HG03469 (cell line): ENCODE measurements around the gene PIPOX.

Experiments
- ATAC-seq: cut with Tn5 transposase; IDR thresholded peaks from one replicate; pipeline ENCODE4 v1.9.1; 2021; ENCODE audit warnings: mild to moderate bottlenecking, moderate library complexity, moderate number of reproducible peaks; ENCODE audit not compliant: unreplicated experiment

The PIPOX gene

DNA sequence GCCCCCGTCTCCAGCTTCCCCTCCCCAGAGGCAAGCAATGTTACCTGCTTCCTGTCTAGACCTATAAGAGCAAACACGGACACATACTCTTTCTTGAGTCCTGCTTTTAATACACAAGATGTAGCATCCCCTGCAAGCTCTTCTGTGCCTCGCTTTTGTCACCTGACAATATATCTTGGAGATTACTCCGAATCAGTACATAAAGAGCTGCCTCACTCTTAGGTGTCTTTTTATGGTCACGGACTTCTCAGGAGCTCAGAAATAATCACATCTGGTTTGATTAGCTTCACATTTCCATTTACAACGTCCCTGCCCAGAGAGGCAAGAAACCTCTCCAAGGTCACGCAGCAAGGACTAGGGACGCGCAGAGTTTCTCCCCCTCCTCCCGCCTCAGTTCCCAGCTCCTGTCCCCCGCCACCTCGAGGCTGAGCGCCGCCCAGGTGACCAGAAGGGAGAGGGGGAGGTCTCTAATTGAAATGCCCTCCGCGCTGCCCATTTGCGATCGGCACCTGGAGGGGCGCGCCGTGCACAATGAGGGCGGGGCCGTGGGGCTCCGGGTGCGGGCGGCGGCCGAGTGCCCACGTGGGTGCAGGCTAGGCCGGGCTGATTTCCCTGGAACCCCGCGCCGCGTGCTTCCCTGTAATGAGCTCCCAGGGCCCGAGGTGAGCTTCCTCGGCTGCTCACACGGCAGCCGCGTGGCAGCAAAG is 23.3 kb upstream of the PIPOX start:
- no peak for ATAC-seq

DNA sequence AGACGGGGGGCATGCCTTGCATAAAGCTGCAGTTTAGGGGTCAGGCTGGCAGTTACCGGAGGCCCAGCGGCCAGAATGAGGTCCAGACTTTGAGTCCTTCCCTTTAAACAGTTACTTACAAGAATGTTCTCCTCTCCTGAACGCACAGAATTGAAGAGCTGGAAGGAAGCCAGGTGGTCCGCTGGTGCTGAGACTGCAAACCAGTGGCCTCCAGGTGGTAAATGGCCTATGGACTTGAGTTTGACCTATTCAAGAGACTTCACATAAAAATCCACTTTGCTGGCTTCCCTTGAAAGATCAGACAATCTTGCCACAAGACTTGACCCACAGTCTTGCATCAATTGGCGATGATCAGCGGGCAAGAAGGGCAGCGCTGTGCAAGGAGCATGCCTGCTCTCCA is 22.4 kb upstream of the PIPOX start:
- no peak for ATAC-seq

DNA sequence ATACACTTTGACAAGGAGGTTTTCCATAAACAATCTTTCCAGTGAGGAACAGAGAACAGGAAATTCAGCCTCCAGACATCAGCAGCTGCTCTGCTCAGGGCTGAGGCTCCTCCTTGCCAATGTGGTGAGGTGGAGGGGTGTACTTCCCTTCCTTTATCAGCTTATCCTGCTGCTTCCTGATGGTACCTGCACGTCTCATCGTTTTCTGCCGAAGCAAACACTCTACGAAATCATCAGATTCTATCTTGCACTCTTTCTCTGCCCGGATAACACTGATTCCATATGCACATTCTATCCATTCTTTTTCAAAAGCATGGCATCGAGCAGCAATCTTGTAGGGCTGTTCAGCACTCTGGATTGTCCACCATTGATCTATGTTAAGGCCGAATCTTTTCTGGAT is 21.7 kb upstream of the PIPOX start:
- ATAC-seq: no peak

DNA sequence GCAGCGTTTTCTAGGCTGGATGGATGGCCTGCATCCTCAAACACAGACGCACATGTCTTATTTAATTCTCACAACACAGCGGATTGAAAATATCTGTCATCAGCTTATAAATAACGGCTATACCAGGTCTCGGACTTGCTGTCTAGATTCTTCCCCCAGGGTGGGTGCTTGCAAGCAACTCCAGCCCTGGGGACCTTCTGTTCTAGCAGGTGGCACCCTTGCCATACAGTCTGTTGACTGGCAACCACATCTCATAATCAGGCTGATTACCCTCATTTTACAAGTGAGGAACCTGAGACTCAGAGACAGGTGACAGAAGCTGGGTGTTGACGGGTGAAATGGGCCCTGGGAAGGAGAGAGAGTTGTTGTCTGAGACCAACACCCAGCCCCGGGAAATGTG is 20.9 kb upstream of the PIPOX start:
- no peak for ATAC-seq

DNA sequence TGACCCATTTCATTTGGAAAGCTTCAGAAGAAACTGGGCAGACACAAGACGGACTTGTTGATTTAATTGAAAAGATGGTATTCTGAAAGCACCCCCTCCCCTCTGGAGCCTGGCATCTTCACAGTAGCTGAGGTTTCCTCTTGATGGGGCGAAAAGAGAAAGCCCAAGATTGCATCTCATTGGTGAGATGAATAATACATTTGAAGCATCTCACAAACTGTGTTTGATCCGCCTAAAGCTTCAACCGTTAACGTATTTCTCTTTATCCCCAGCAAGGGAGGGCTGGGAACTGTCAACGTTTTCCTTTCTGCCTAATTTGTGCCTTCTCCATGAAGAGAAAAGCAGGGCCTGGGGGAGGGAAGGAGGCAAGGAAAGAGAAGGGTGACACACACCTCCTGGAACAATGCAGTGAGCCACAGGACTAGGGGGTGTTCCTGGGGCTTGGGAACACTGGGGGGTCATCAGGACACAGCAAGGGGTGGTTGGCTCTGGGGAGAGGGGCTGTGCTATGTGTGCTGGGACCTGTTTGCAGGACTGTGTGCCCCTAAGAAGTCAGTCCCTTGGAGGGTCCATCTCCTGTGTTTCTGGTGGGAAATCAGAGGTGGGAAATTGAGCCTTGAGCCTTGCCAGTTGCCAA is 18.5 kb upstream of the PIPOX start:
- ATAC-seq: no peak

DNA sequence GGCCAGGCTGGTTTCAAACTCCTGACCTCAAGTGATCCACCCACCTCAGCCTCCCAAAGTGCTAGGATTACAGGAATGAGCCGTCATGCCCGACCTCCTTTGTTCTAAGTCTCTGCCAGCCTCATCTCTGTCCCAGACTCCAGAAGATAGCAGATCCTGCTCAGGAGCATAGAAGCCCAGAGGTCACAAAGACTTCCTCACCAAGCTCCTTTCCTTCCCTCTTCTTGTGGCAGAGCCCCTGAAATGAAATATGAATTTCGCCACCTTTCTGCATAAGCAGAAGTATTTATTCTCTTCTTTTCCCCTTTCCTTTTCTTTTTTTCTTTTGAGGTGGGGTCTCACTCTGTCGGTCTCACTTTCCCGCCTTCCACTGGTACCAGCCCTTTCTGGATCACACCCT is 11.5 kb upstream of the PIPOX start:
- ATAC-seq: no peak

DNA sequence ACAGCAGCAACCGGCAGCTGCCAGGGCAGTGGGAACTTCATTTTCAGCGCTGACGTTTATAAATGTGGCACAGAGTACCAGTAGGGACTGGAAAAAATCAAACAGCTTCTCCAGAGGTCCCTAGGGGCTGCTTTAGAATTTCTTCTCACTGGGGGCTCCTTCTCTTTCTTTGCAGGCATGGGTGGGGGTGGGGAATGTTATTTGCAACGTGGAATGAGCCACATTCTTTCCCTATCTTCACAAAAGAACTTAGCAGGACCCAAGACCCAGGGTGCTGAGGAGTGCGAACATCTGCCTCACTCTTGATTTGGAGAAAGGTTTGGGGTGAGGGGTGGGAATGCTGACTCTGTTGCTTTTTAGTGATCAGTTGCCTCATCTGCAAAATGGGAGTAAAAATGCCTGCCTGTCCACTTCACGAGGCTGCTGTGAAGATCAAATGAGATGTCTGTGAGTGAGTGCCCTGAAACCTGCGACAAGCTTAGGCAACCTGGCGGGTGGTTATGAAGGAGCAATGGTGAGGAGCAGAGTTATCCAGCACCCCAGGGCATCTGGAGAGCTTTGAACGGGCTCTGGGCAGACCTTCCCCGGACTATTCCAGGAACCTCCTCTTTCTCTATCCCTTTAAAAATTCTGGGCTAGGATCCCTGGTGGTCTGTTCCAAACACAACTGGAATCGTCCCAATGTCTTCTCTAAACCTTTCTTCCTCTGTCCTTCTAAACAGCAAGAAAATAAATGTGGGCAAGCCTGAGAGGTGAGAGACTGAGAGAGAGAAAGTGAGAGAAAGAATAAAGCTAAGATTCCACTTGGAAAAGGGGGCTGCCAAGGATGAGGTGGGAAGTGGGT is 10.7 kb upstream of the PIPOX start:
- no peak for ATAC-seq

GRCh38 chr17:29032857-29033197 is 10.1 kb upstream of the PIPOX start:
- no peak for ATAC-seq

DNA sequence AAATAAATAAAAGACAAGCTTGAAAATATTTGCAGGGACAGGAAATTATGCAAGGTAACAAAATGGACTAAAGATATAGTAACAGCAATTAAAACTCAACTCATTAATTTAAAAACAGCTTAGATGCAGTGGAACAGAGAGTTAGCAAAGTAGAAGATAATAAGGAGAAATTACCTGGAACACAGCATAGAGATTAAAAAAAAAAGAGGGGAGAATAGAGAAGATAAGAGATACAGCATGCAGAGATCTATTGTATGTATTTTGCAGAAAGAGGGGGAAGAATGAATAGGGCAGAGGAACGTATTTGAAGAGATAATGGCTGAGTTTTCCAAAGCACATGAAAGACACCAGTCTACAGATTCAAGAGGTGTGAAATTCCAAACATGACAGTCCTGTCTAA is 8.4 kb upstream of the PIPOX start:
- no peak for ATAC-seq

DNA sequence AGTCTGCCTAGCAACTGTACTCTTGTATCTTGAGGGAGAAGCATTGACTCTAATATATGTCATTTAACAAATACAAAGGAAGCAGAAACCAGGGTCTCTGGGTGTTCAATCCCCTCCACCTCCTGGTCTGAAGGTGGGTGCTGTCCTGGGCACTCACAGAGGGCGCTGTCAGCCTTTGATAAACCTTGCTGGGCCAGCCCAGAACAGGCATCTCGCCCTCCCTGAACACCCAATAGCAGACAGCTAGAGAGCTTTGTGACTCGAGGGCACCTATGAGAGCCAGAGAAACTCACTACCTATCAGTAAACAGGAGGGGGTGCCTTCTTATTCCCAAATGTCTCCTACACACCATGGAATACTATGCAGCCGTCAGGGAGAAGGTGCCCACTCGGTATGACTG is 6.4 kb upstream of the PIPOX start:
- no peak for ATAC-seq

- no peak for ATAC-seq
Observed at GRCh38 chr17:29037739-29038084, 5.2 kb upstream of the PIPOX start.

- no peak for ATAC-seq
Observed at GRCh38 chr17:29038085-29038795, 4.7 kb upstream of the PIPOX start.

DNA sequence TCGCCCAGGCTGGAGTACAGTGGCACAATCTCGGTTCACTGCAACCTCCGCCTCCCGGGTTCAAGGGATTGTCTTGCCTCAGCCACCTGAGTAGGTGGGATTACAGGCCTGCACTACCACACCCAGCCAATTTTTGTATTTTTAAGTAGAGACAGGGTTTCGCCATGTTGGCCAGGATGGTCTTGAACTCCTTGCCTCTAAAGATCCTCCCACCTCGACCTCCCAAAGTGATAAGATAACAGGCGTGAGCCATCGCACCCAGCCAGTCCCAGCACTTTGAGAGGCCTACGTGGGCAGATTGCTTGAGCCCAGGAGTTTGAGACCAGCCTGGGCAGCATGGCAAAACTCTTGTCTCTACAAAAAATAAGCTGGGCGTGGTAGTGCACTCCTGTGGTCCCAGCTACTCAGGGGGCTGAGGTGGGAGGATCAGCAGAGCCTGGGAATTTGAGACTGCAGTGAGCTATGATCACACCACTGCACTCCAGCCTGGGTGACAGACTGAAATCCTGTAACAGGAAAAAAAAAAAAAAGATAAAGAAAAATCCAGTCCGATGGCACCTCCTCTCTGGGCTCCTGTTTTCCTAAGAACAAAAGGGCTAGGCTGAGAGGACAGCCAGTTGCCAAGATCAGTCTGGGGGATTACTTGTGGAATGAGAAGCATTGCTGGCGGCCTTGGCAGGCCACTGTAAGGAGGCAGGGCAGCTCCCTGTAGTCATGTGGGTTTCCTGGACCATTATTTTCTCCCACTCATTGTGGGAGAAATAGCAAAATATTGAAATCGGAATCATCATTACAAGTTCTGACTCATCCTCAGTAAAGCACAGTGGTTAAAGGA is 3.0 kb upstream of the PIPOX start:
- no peak for ATAC-seq

GRCh38 chr17:29041091-29041490 is 1.9 kb upstream of the PIPOX start:
- no peak for ATAC-seq

DNA sequence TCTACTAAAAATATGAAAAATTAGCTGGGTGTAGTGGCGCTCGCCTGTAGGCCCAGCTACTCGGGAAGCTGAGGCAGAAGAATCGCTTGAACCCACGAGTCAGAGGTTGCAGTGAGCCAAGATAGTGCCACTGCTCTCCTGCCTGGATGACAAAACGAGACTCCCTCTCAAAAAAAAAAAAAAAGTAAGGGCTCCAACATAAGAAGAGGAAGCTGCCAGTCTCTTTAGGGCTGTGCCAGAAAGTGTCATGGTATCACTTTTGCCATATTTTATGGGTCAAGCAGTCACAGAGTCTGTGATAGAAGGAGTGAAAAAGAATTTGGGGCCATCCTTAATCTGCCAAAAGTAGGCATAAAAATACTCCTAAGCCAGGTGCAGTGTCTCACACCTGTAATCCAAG is 1.4 kb upstream of the PIPOX start:
- ATAC-seq: no peak

GRCh38 chr17:29042026-29042678 is 789 bp upstream of the PIPOX start:
- ATAC-seq: no peak

- no peak for ATAC-seq
Observed at GRCh38 chr17:29043539-29044145, 701 bp downstream of the PIPOX start.

- ATAC-seq: no peak
Observed at GRCh38 chr17:29045026-29045425, 2.1 kb downstream of the PIPOX start.

DNA sequence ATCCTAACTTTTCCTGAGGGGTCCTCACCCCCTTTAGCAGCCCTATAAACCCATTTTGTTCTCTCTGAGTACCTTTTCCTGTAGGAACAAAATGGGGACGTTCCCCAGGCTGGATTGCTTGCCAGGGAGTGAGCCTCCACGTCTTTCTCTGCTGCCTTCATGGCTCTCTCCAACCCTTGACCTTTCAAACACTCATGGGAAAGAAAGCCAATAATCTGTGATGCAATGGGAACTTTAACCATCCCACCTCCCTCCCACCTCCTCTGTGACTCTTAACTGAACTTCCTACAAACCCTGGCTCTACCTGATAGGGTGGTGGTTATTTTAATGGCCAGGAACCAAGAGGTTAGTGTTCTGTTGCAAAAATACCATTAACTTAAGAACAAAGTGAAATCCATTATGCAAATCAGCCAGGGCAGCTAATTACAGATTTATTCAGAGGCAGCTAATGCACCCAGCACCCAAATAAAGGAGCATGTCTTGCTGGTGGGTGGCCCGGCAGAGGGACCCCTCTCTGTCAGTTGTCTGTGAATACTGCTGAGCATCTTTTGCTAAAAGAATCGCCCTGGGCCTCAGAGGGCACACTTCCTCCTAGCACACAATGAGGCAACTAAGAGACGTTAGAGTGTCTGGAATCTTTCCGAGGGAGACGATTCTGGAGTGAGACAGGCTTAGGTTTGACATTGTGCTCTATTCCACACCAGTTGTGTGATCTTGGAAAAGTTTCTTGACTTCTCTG is 3.0 kb downstream of the PIPOX start:
- ATAC-seq: no peak
